Suprapubic skin (tissue), 4 donors: ENCODE measurements around the gene NAA15. TPM values are rescaled to one million over a fixed set of nuclear protein-coding genes. Genes with fewer than 3 reads are reported as not detected.
A peak's percentile ranks its signal among the peaks of the same experiment; 100 is the strongest.

Source experiments
- DNase-seq, 2 donors: peaks; one replicate each; pipeline ENCODE4 v3.0.0-alpha.2; 2019; ENCODE audit warnings: low spot score in 2 of 2
- H3K27ac ChIP-seq: fragments of 200-600 bp; sonication (generic); one replicate; pipeline ENCODE4 v1.5.1; 2019
- H3K27me3 ChIP-seq: fragments of 200-600 bp; sonication (generic); one replicate; pipeline ENCODE4 v1.5.1; 2019
- H3K36me3 ChIP-seq: fragments of 200-600 bp; sonication (generic); one replicate; pipeline ENCODE4 v1.5.1; 2019
- H3K4me1 ChIP-seq: fragments of 200-600 bp; sonication (generic); one replicate; pipeline ENCODE4 v1.5.1; 2019
- H3K4me3 ChIP-seq: fragments of 200-600 bp; sonication (generic); one replicate; pipeline ENCODE4 v1.5.1; 2019; ENCODE audit warnings: mild to moderate bottlenecking
- H3K9me3 ChIP-seq: fragments of 200-600 bp; sonication (generic); one replicate; pipeline ENCODE4 v1.5.1; 2019
- EP300 ChIP-seq: sonication (generic); formaldehyde crosslinking; IDR thresholded peaks from one replicate; pipeline ENCODE4 v1.6.1; 2017; ENCODE audit warnings: antibody characterized with exemption
- POLR2A ChIP-seq, 2 donors: fragments of 450-650 bp; IDR thresholded peaks; one replicate each; pipeline ENCODE4 v1.6.1; 2017; ENCODE audit warnings: antibody characterized with exemption in 2 of 2, mild to moderate bottlenecking in 2 of 2, moderate library complexity in 2 of 2
- POLR2AphosphoS5 ChIP-seq, 3 donors: sonication (generic); formaldehyde crosslinking; IDR thresholded peaks; one replicate each; pipeline ENCODE4 v1.6.1; 2017; ENCODE audit warnings: antibody characterized with exemption in 3 of 3
- WGBS: methylation state at CpG from one replicate; pipeline ENCODE4 v1.1.5; 2018; 5-methylcytosine and 5-hydroxymethylcytosine counted together
- total RNA-seq, 4 donors: library from RNA; depleted of rRNA; stranded (reverse); fragments of >200 nt; gene quantifications; one replicate each; pipeline ENCODE4 v1.1.0, GENCODE V29; 2016
- TF ChIP-seq, protein P1 (sequence below), 2 donors: fragments of 200-600 bp in 1 of 2; fragments of 450-650 bp in 1 of 2; sonication (generic) in 1 of 2; IDR thresholded peaks; one replicate each; pipeline ENCODE4 v1.5.1; 2016 to 2019; ENCODE audit warnings: antibody characterized with exemption in 2 of 2, mild to moderate bottlenecking in 1 of 2, moderate library complexity in 1 of 2

NAA15 gene
- total RNA-seq, 4 donors from 2014 or later: 26.5 to 41.8 (median 27.8) TPM

DNA sequence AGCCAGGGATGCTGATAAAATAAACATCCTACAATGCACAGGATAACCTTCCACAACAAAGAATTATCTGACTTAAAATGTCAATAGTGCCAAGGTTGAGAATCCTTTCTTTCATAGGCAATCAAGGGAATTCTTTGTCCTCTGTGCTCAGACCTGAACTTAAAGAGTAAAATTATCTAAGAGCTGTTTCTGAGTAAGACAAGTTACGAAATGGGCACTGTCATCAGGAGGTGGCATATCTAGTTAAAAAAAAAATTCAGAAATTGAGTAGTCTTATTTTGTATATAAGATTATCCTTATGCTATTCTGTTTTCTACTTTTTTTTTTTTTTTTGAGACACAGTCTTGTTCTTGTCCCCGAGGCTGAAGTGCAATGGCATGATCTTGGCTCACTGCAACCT lies 149.3 kb downstream of the NAA15 start:
- no peak for DNase-seq
- no peaks in the 10 kb centered on the region for H3K9me3 ChIP-seq
- no peak for TF ChIP-seq POLR2AphosphoS5 (IDR thresholded peaks at IDR 0.05)
- TF ChIP-seq POLR2A (IDR thresholded peaks at IDR 0.05): no peak
- TF ChIP-seq EP300: no peak
- TF ChIP-seq, protein P1, sequence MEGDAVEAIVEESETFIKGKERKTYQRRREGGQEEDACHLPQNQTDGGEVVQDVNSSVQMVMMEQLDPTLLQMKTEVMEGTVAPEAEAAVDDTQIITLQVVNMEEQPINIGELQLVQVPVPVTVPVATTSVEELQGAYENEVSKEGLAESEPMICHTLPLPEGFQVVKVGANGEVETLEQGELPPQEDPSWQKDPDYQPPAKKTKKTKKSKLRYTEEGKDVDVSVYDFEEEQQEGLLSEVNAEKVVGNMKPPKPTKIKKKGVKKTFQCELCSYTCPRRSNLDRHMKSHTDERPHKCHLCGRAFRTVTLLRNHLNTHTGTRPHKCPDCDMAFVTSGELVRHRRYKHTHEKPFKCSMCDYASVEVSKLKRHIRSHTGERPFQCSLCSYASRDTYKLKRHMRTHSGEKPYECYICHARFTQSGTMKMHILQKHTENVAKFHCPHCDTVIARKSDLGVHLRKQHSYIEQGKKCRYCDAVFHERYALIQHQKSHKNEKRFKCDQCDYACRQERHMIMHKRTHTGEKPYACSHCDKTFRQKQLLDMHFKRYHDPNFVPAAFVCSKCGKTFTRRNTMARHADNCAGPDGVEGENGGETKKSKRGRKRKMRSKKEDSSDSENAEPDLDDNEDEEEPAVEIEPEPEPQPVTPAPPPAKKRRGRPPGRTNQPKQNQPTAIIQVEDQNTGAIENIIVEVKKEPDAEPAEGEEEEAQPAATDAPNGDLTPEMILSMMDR (IDR thresholded peaks at IDR 0.05): no peak
- H3K36me3 ChIP-seq: no peaks in the 10 kb centered on the region
- H3K27ac ChIP-seq: no peak overlapping the region
- H3K4me1 ChIP-seq: peaks cover 25% of the 10 kb centered on the region
- WGBS: 97% methylated on average over 2 of the region's 2 CpGs
- no peak overlapping the region for H3K4me3 ChIP-seq
- no peaks in the 10 kb centered on the region for H3K27me3 ChIP-seq

DNA sequence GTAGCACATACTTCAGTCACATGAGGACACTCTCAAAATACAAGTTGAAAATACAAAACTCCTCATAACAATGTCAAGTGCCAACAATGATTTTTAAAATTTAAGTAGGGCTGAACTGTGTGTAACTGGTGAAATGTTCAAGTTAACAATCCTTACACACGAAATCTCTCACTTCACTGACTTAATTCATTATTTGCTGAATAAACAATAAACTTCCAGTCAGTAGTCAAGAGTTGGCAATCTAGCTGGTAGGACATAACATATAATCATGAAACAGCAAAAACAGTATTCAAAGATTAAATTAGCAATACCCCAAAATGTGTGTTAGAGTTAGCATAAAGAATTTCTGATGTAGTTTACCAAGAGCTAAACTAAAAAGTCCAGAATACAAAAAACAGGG lies 150.7 kb downstream of the NAA15 start:
- Histone ChIP-seq H3K27ac (no peak overlapping the region), H3K27me3 (no peaks in the 10 kb centered on the region), H3K4me1 (peaks cover 39% of the 10 kb centered on the region), H3K4me3 (no peak overlapping the region), H3K36me3 (no peaks in the 10 kb centered on the region), H3K9me3 (no peaks in the 10 kb centered on the region)
- TF ChIP-seq, protein P1 (IDR thresholded peaks at IDR 0.05): no peak
- TF ChIP-seq POLR2A (IDR thresholded peaks at IDR 0.05) (no peak), POLR2AphosphoS5 (IDR thresholded peaks at IDR 0.05) (no peak), EP300 (no peak)
- DNase-seq: no peak
- WGBS: 71% methylated on average over 1 of the region's 1 CpG

DNA sequence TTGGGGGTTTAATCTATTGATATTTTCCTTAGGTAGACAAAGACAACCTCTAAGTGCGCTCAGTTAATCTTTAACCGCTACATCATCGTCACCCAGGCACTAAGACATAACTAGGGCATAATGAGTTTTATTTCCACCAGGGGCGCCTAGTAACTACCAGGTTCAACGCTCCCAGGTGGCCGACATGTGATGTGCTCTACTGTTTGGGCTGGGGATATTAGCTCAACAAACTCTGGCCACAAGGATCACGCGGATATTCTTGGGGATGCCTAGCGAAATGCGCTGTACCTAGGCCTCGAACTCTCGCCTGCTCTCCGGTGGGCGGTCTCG lies 151.7 kb downstream of the NAA15 start:
- Histone ChIP-seq H3K27me3 (no peaks in the 10 kb centered on the region), H3K9me3 (no peaks in the 10 kb centered on the region), H3K36me3 (no peaks in the 10 kb centered on the region), H3K4me3 (peak overlapping the region; percentile 84), H3K27ac (peak overlapping the region; percentile 96), H3K4me1 (peaks cover 50% of the 10 kb centered on the region)
- no peak for DNase-seq
- 0% methylated on average over 9 of the region's 15 CpGs for WGBS
- TF ChIP-seq, protein P1 (IDR thresholded peaks at IDR 0.05): peak in 1 of 2 donors; percentile 31
- TF ChIP-seq EP300: no peak

DNA sequence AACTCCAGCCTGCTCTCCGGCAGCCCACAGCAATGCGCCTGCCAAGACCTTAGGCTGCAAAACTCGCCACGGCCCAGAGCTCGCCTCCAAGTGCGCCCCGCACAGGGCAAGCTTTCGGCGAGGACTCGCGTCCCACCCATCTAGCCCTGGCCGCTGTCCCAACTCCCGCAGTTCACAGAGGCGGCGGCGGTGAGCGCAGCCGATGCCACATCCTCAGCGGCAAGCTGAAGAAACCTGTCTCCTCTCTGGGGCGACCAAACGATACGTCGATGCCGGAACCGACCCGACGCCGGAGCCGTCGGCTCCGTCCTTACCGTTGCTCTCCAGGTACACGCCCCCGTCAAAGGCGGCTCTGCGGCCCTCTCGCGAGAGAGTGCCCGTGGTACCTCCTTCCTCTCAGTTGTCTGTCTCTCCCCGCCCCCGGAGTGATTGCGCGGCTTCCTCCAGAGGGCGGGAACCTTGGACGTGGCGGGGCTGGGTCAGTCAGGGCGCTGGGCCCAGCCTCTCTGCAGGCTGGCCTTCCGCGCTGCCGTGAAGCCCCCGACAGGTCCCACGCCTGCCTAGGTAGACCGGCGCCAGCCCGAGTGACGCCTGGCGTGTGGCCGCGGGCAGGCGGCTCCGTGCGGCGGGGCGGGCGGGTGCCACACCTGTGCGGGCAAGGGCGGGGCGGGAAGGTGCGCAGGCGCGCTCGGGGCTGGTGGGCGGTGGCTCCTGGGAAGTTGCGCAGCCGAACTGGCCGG lies 152.2 kb downstream of the NAA15 start:
- DNase-seq: peak; percentile 99
- H3K9me3 ChIP-seq: no peaks in the 10 kb centered on the region
- WGBS: 0% methylated on average over 16 of the region's 76 CpGs
- peaks cover 55% of the 10 kb centered on the region for H3K4me1 ChIP-seq
- H3K27ac ChIP-seq: peak overlapping the region; percentile 96
- peak overlapping the region; percentile 84 for H3K4me3 ChIP-seq
- TF ChIP-seq EP300: no peak
- peak in 2 of 3 donors; percentile 61 to 68 for TF ChIP-seq POLR2AphosphoS5 (IDR thresholded peaks at IDR 0.05)
- TF ChIP-seq, protein P1 (IDR thresholded peaks at IDR 0.05): no peak
- peak; percentile 45 to 74 for TF ChIP-seq POLR2A (IDR thresholded peaks at IDR 0.05)
- no peaks in the 10 kb centered on the region for H3K27me3 ChIP-seq
- no peaks in the 10 kb centered on the region for H3K36me3 ChIP-seq

DNA sequence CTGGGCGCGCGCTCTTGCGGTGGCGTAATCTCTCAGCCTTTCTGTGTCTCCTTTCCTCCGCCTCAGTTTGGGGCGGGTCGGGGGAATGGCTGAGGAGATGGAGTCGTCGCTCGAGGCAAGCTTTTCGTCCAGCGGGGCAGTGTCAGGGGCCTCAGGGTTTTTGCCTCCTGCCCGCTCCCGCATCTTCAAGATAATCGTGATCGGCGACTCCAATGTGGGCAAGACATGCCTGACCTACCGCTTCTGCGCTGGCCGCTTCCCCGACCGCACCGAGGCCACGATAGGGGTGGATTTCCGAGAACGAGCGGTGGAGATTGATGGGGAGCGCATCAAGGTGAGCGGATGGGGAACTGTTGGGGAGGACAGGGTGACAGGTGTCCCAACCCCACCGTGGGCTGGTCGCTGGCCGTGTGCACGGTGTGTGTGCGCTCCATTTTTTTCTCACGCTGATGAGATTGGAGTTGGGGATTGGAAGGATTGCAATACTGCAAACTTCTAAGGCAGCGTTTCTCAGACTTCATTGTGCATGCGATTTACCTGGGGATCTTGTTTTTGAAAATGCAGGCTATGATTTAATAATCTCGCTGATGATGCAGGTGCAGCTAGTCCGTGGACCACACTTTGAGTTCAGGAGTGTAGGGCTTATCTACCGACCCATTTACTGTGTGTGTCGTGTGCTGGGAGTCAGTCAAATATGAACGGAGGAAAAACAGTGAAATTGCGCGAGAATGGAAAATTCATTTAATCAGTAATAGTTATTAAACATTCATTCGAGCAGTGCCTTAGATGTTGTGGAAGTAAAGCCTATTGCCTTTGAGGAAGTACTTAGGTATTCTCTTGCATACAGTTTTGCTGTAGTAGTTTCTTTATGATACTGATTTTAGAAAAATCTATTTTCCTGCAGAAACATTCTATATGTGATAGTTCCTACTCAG lies 153.1 kb downstream of the NAA15 start, which contains the start of gene RAB33B:
Gene RAB33B (plus strand): TSS at position 11 of the 935 bp plus-strand sequence. CDS start 75 bp downstream, at position 86.
- H3K27me3 ChIP-seq: no peaks in the 10 kb centered on the region
- peaks cover 63% of the 10 kb centered on the region for H3K4me1 ChIP-seq
- TF ChIP-seq POLR2A (IDR thresholded peaks at IDR 0.05) (peak in 1 of 2 donors; percentile 61), POLR2AphosphoS5 (IDR thresholded peaks at IDR 0.05) (peak in 2 of 3 donors; percentile 51 to 67), EP300 (no peak)
- TF ChIP-seq, protein P1 (IDR thresholded peaks at IDR 0.05): no peak
- WGBS: under 1% methylated on average over 33 of the region's 46 CpGs
- peak; percentile 95 for DNase-seq
- H3K4me3 ChIP-seq: peak within 1 kb of the TSS; percentile 84
- no peaks in the 10 kb centered on the region for H3K36me3 ChIP-seq
- H3K27ac ChIP-seq: peak within 1 kb of the TSS; percentile 96
- H3K9me3 ChIP-seq: no peaks in the 10 kb centered on the region
